Mesothelial cell of epicardium (in vitro differentiated cells): ENCODE measurements around the gene RGCC. TPM values are rescaled to one million over a fixed set of nuclear protein-coding genes. Genes with fewer than 3 reads are reported as not detected.
"Not testable (repeated sequence)": the region's sequence is repeated elsewhere in the genome, so short reads cannot be mapped to it uniquely, and the experiment has no call there.

ENCODE experiments used
- DNase-seq, 2 experiments: peaks; one replicate each; pipeline ENCODE4 v3.0.0; 2021; ENCODE audit warnings: low spot score in 2 of 2; ENCODE audit not compliant: unreplicated experiment in 2 of 2
- H3K27ac Mint-ChIP-seq: 2 replicates; pipeline ENCODE4 v1.8.0; 2021; ENCODE audit warnings: mixed read lengths
- H3K27me3 Mint-ChIP-seq: 2 replicates; pipeline ENCODE4 v1.8.0; 2021; ENCODE audit warnings: low read depth, mixed read lengths
- H3K36me3 Mint-ChIP-seq: 2 replicates; pipeline ENCODE4 v1.8.0; 2021; ENCODE audit warnings: mixed read lengths
- H3K4me1 Mint-ChIP-seq: 2 replicates; pipeline ENCODE4 v1.8.0; 2021; ENCODE audit warnings: mixed read lengths
- H3K4me3 Mint-ChIP-seq: 2 replicates; pipeline ENCODE4 v1.8.0; 2021; ENCODE audit warnings: mild to moderate bottlenecking, moderate library complexity, mixed read lengths
- H3K9me3 Mint-ChIP-seq: 2 replicates; pipeline ENCODE4 v1.8.0; 2021; ENCODE audit warnings: mixed read lengths
- CTCF ChIP-seq: fragments of 200-600 bp; sonication (generic); IDR thresholded peaks from one replicate; pipeline ENCODE4 v1.5.0; 2021; ENCODE audit warnings: antibody characterized with exemption; ENCODE audit not compliant: unreplicated experiment
- total RNA-seq: library from RNA; stranded (reverse); gene quantifications from 3 replicates; pipeline ENCODE4 v1.2.1, GENCODE V29; 2021

The RGCC gene
- total RNA-seq, 1 donor from 2014 or later: 0.85 TPM

GRCh38 chr13:41420146-41420545 is 37.2 kb upstream of the RGCC start:
- H3K36me3 Mint-ChIP-seq: peaks cover 3% of the 10 kb centered on the region
- peaks cover 5% of the 10 kb centered on the region for H3K4me1 Mint-ChIP-seq
- H3K4me3 Mint-ChIP-seq: no peak overlapping the region
- no peaks in the 10 kb centered on the region for H3K27me3 Mint-ChIP-seq
- peaks cover 7% of the 10 kb centered on the region for H3K9me3 Mint-ChIP-seq
- TF ChIP-seq CTCF: no peak
- no peak overlapping the region for H3K27ac Mint-ChIP-seq
- no peak for DNase-seq

- not testable (repeated sequence) for H3K27ac Mint-ChIP-seq, H3K27me3 Mint-ChIP-seq, H3K4me3 Mint-ChIP-seq, H3K4me1 Mint-ChIP-seq, DNase-seq, H3K36me3 Mint-ChIP-seq
- peaks cover 11% of the 10 kb centered on the region for H3K9me3 Mint-ChIP-seq
These were observed 36.0 kb upstream of the RGCC start for GRCh38 chr13:41421330-41421729.

DNA sequence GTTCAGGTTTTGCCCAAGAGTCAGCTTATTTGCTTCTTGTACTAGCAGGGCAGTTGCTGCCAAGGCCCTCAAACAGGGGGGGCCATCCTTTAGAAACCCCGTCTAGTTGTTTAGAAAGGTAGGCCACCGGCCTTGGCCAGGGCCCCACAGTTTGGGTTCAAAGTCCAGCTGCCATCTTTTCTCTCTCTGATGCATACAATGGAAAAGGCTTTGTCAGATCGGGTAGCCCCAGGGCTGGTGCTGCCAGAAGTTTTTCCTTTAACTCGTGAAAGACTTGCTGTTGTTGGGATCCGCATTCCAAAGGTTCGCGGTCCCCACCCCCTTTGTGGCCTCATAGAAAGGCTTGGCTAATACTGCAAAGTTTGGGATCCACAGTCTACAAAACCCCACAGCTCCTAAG is 35.4 kb upstream of the RGCC start:
- H3K4me1 Mint-ChIP-seq, DNase-seq, H3K4me3 Mint-ChIP-seq, H3K9me3 Mint-ChIP-seq, H3K27me3 Mint-ChIP-seq, H3K36me3 Mint-ChIP-seq, H3K27ac Mint-ChIP-seq: not testable (repeated sequence)

DNA sequence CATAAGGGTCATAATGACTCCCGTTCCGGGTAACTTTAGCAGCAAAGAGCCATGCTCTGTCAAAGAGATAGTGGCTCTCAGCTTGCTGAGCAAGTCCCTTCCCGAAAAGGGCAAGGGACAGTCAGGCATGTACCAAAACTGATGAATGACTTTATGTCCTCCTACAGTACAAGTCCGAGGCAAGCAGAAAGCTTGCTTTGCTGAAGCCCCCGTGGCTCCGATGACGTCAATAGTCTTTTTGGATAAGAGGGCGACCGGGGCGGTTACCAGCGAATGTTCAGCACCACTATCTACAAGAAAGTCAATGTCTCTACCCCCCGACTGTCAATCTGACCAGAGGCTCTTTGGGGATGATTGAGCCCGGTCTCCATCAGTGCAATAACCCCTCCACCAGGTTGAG is 34.1 kb upstream of the RGCC start:
- not testable (repeated sequence) for H3K36me3 Mint-ChIP-seq, H3K4me3 Mint-ChIP-seq, H3K4me1 Mint-ChIP-seq, DNase-seq, H3K27ac Mint-ChIP-seq
- Mint-ChIP-seq H3K27me3 (peaks cover 17% of the 10 kb centered on the region), H3K9me3 (peaks cover 11% of the 10 kb centered on the region)

DNA sequence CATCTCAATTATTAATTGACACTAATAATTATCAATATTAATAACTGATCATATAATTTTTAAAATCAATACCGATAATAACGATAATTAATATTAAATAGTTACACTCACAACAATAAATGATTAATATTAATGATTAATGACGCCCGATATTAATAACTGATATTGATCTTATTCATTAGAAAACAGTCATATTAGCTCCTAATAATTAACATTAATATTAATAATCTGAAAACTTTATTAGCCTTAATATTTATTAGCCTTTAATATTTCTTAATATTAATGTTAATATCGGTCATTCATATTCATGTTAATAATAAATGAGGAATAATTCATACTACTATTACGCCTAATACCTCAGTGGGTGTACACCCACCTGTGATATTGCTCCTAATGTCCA is 32.7 kb upstream of the RGCC start:
- H3K4me1 Mint-ChIP-seq, H3K4me3 Mint-ChIP-seq, DNase-seq, H3K27ac Mint-ChIP-seq, H3K36me3 Mint-ChIP-seq: not testable (repeated sequence)
- Mint-ChIP-seq H3K27me3 (peaks cover 29% of the 10 kb centered on the region), H3K9me3 (peaks cover 11% of the 10 kb centered on the region)

DNA sequence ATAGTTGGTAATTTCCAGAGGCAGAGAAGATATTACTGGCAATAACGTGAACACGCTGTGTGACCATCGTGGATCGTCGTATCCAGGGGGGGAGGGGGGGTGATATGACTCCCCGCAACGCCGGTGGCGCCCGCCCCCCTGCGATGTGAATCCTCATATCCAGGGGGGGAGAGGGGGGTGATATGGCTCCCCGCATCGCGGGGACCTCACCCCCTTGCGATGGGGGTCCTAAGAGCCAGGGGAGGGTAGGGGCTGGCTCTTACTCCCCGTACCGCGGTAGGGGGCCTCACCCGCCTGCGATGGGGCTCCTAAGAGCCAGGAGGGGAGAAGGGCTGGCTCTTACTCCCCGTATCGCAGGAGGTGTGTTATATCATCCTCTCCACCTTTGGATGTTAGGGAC is 31.3 kb upstream of the RGCC start:
- no peak for DNase-seq
- Mint-ChIP-seq H3K9me3 (peaks cover 11% of the 10 kb centered on the region), H3K4me1 (peaks cover 1% of the 10 kb centered on the region), H3K27ac (no peak overlapping the region), H3K36me3 (peaks cover 4% of the 10 kb centered on the region), H3K4me3 (no peak overlapping the region), H3K27me3 (peaks cover 29% of the 10 kb centered on the region)
- TF ChIP-seq CTCF: no peak

- Mint-ChIP-seq H3K4me1 (peaks cover 1% of the 10 kb centered on the region), H3K27ac (no peak overlapping the region), H3K27me3 (peaks cover 33% of the 10 kb centered on the region), H3K4me3 (no peak overlapping the region), H3K36me3 (peaks cover 4% of the 10 kb centered on the region), H3K9me3 (peaks cover 11% of the 10 kb centered on the region)
- DNase-seq: no peak
- no peak for TF ChIP-seq CTCF
These were observed 29.7 kb upstream of the RGCC start for GRCh38 chr13:41427666-41428065.

GRCh38 chr13:41428155-41428554 is 29.2 kb upstream of the RGCC start:
- TF ChIP-seq CTCF: no peak
- peaks cover 4% of the 10 kb centered on the region for H3K36me3 Mint-ChIP-seq
- peaks cover 1% of the 10 kb centered on the region for H3K4me1 Mint-ChIP-seq
- no peak overlapping the region for H3K27ac Mint-ChIP-seq
- DNase-seq: no peak
- H3K4me3 Mint-ChIP-seq: peak overlapping the region; percentile 13
- peaks cover 11% of the 10 kb centered on the region for H3K9me3 Mint-ChIP-seq
- peaks cover 34% of the 10 kb centered on the region for H3K27me3 Mint-ChIP-seq

GRCh38 chr13:41434030-41434429 is 23.3 kb upstream of the RGCC start:
- peaks cover 19% of the 10 kb centered on the region for H3K27me3 Mint-ChIP-seq
- not testable (repeated sequence) for H3K9me3 Mint-ChIP-seq, H3K36me3 Mint-ChIP-seq, H3K27ac Mint-ChIP-seq, H3K4me1 Mint-ChIP-seq, H3K4me3 Mint-ChIP-seq, DNase-seq
